Adrenal gland (tissue), 5 donors: ENCODE results near the gene PLS1.

Experiments used
- CTCF ChIP-seq, 6 experiments: fragments of 450-650 bp in 4 of 6; fragments of 200-600 bp in 2 of 6; sonication (generic) in 1 of 6; IDR thresholded peaks; 1 replicate in 5 of 6; 2 replicates in 1 of 6; pipeline versions ENCODE4 v1.5.1 to v1.8.0; 2016 to 2021; ENCODE audit warnings: antibody characterized with exemption in 6 of 6, mild to moderate bottlenecking in 2 of 6, moderate library complexity in 1 of 6
- POLR2A ChIP-seq, 2 donors: fragments of 450-650 bp; IDR thresholded peaks; one replicate each; pipeline ENCODE4 v1.6.1; 2017; ENCODE audit warnings: antibody characterized with exemption in 2 of 2, mild to moderate bottlenecking in 2 of 2, moderate library complexity in 1 of 2
- donor health status: DM: no; HTN: no; CAD: no.

DNA sequence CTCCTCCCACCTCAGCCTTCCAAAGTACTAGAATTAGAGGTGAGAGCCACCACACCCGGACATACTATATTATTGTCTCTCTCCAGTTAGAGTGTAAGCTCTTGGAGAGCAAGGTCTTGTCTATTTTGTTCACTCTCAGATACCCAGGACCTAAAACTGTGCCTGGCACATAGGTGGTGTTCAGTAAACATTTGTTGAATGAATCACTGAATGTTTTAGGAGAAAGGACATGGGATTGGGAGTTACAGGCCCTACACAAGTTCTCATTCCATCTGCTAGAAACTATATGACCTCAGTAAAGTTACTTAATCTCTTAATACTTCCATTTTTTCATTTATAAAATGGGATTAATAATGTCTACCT lies 16.2 kb upstream of the PLS1 start:
- TF ChIP-seq CTCF (IDR thresholded peaks at IDR 0.05) (no peak), POLR2A (IDR thresholded peaks at IDR 0.05) (no peak)
